GM12865 (cell line): Measurements from ENCODE around the gene OR52D1.

ENCODE experiments used
- DNase-seq: peaks from one replicate; pipeline ENCODE4 v3.0.0; 2010; ENCODE audit warnings: low read depth
- H3K4me3 ChIP-seq: 2 replicates; pipeline ENCODE4 v1.5.1; 2011; ENCODE audit warnings: mild to moderate bottlenecking, low read depth, low read length, control low read depth
- CTCF ChIP-seq: IDR thresholded peaks from 2 replicates; pipeline ENCODE4 v1.5.1; 2011; ENCODE audit warnings: low read length, control low read depth, low read depth, inconsistent platforms; ENCODE audit not compliant: insufficient read depth; ENCODE audit errors: missing control alignments

Gene OR52D1

GRCh38 chr11:5488385-5488784, at the start of gene OR52D1:
Gene OR52D1, plus strand, starts transcription at chr11:5488685. Its CDS starts 22 bp downstream, at chr11:5488707.
- no peak within 1 kb of the TSS for H3K4me3 ChIP-seq
- no peak for TF ChIP-seq CTCF
- no peak for DNase-seq

GRCh38 chr11:5441414-5441813, 47.1 kb upstream of the OR52D1 start, which contains the start of gene OR51I1:
Gene OR51I1, minus strand, starts transcription at chr11:5441514. Its CDS starts 0 bp downstream, at chr11:5441514.
- DNase-seq, result no peak
- TF ChIP-seq CTCF, result no peak
- no peak within 1 kb of the TSS for H3K4me3 ChIP-seq

- no peak for DNase-seq
Observed at GRCh38 chr11:5443835-5444393, 44.6 kb upstream of the OR52D1 start.

GRCh38 chr11:5449023-5449422, 39.5 kb upstream of the OR52D1 start, which contains the start of gene OR51I2:
Gene OR51I2, plus strand, starts transcription at chr11:5449323. Its CDS starts 4,166 bp downstream, at chr11:5453489.
- no peak for TF ChIP-seq CTCF
- no peak for DNase-seq
- H3K4me3 ChIP-seq, result no peak within 1 kb of the TSS

More at GRCh38 chr11:5443835-5444393, 44.6 kb upstream of the OR52D1 start:
- TF ChIP-seq CTCF, result no peak
- H3K4me3 ChIP-seq, result no peak overlapping the region

DNA sequence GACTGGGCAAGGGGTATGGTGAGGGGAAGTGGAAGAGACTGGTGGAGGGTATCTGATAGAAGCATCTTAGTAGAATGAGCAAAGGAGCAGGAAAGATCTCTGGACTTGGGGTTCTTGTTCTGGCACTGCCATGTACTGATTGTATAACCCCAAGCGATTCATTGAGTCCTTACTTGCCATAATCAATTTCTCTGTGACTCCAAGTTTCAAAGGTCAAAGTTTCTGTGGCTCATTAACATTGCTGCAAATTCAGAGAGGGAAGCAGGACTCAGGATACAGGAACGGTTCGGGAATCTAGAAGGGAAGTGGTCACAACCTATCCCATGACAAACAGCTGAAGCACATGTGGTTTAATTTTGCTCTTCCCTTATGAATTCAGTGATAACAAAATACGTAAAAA, 39.1 kb upstream of the OR52D1 start:
- no peak for TF ChIP-seq CTCF
- no peak overlapping the region for H3K4me3 ChIP-seq
- DNase-seq, result no peak

- no peak overlapping the region for H3K4me3 ChIP-seq
- DNase-seq, result no peak
- no peak for TF ChIP-seq CTCF
Observed at GRCh38 chr11:5460983-5461621, 27.4 kb upstream of the OR52D1 start.
